Diencephalon (tissue), 1 donor: ENCODE measurements around the gene EPB41L4B. TPM values are rescaled to one million over a fixed set of nuclear protein-coding genes. Genes with fewer than 3 reads are reported as not detected.

Source experiments
- small RNA-seq: library from RNA; depleted of rRNA; stranded (forward); fragments of <200 nt; gene quantifications from one replicate; pipeline ENCODE3, GENCODE V24; 2014
- total RNA-seq: library from RNA; depleted of rRNA; stranded (reverse); fragments of >200 nt; gene quantifications from one replicate; pipeline ENCODE4 v1.2.3, GENCODE V29; 2014

The EPB41L4B gene
- total RNA-seq, result 19.8 TPM

DNA sequence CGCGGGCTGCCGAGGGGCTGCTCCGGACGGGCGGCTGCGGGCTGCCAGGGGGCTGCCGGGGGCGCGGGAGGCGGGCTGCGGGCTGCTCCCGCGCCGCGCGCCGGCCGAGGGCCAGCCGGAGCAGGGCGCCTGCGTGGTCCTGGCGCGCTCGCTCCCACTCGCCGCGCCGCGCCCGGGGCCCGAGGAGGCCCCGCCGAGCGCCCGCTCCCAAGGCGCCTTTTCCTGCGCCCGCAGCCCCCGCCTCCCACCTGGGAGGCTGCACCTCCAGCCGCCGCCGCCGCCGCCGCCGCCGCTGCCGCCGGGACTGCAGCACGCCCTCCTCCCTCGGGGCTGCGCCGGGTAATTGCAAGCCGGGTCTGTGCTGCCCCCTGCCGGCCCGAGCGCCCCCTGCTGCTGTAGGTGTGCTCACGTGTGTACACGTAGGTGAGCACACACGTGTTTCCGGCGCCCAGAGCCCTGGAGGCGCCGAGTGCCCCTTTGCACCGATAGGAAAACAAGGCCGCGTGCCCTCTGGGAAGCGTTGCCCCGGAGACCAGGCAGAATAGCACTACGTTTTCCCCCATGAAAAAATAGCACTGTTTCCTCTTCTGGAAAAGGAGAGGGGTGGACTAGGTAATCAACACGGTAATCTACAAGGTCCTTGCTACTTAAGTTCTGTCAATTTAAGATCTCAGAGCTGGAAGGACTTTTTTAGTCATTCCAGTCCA lies at the start of gene EPB41L4B:
EPB41L4B (minus strand) TSS at position 318 of the 707 bp plus-strand sequence. CDS start 613 bp downstream, outside the sequence.

DNA sequence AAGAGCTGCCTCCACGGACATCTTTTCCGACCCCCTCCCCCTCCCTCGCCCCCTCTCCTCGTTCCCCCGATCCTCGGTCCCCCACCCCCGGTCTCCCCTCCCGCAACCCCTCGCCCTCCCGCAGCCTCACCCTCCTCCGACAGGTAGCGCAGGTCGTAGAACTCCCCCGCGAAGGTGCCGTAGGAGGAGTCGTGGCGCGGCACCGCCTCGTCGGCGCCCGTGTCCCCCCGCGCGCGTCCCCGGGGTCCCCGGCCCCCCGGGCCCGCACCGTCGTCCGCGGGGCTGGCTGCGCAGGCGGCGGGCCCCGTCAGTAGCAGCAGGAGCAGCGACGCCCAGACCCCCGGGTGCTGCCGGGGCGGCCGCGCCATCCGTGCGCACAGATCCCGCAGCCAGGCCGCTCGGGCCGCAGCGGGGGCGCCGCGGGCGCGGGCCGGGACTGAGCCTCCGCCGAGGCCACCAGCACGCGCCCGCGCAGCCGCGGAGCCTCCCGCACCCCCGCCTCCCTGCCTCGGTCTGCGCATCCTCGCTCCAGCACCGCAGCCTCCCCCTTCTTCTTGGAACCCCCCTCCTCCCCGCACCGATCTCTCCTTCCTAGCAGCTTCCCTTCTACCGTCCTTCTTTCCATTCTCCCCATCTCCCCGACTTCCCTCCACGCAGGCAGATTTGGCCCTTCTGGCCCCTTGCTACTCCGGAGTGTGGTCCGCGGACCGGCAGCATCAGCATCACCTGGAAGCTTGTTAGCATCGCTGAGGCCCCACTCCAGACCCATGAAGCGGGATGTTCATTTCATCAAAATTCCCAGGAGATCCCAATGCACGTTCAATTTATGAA lies 153.9 kb downstream of the EPB41L4B start, which contains the start of gene FRRS1L:
FRRS1L (minus strand) TSS at position 479 of the 831 bp plus-strand sequence; CDS start at position 368, 111 bp downstream.

Small RNAs within 50 kb of the gene (small RNA-seq; reads per million reads assigned to genes)
- gene RF00019 (not detected), gene RNU6-984P (not detected)

Other genes starting within 250 kb of the EPB41L4B start
- 88.6 TPM for gene TMEM245, start 201.1 kb downstream of the EPB41L4B start, total RNA-seq
- 132 TPM for gene FRRS1L, start 153.8 kb downstream of the EPB41L4B start, total RNA-seq
- gene PTPN3, start 177.2 kb upstream of the EPB41L4B start, total RNA-seq, result 23.5 TPM